ENCODE results near the gene DCTN3.

GRCh38 chr9:34628656-34629490 is 8.6 kb upstream of the DCTN3 start, which contains the start of gene ARID3C:
- no peak for TF ChIP-seq TAF1 (IDR thresholded peaks at IDR 0.05; ENCODE audit: borderline replicate concordance, low read depth, low read length)
- TF ChIP-seq POLR2A (IDR thresholded peaks at IDR 0.05; ENCODE audit: low read depth, low read length): no peak
- no peak for TF ChIP-seq POLR2AphosphoS5 (IDR thresholded peaks at IDR 0.05; ENCODE audit: low read depth, low read length)

Data from GM12892 (cell line).